Dendritic cell treated with granulocyte-macrophage colony-stimulating factor and Interleukin-4, amounts not matched to agents 40 ng/mL and 50 ng/mL, for 4 days (primary cell): ENCODE data around the gene CTNNA2.
"Not testable (repeated sequence)": the region's sequence is repeated elsewhere in the genome, so short reads cannot be mapped to it uniquely, and the experiment has no call there.

Experiments used
- H3K27ac Mint-ChIP-seq: one replicate; pipeline ENCODE4 v1.8.0; 2022; ENCODE audit warnings: mild to moderate bottlenecking, mixed read lengths
- H3K27me3 Mint-ChIP-seq: one replicate; pipeline ENCODE4 v1.8.0; 2022; ENCODE audit warnings: mild to moderate bottlenecking, mixed read lengths
- H3K36me3 Mint-ChIP-seq: one replicate; pipeline ENCODE4 v1.8.0; 2022; ENCODE audit warnings: low read depth, mixed read lengths
- H3K4me1 Mint-ChIP-seq: one replicate; pipeline ENCODE4 v1.8.0; 2022; ENCODE audit warnings: low read depth, mixed read lengths
- H3K4me3 Mint-ChIP-seq: one replicate; pipeline ENCODE4 v1.8.0; 2022; ENCODE audit warnings: mild to moderate bottlenecking, moderate library complexity, mixed read lengths
- H3K9me3 Mint-ChIP-seq: one replicate; pipeline ENCODE4 v1.8.0; 2022; ENCODE audit warnings: mixed read lengths
- intact Hi-C: fragments of 100-400 bp; cut with micrococcal nuclease; formaldehyde crosslinking; loops from one replicate; pipeline ENCODE4 v1.15.0; 2022

CTNNA2 gene

GRCh38 chr2:80146757-80147156, 633.9 kb downstream of the CTNNA2 start:
- H3K4me3 Mint-ChIP-seq, H3K4me1 Mint-ChIP-seq, H3K27me3 Mint-ChIP-seq, H3K9me3 Mint-ChIP-seq, H3K27ac Mint-ChIP-seq, H3K36me3 Mint-ChIP-seq, intact Hi-C loops: not testable (repeated sequence)

GRCh38 chr2:80147690-80148089, 634.8 kb downstream of the CTNNA2 start:
- intact Hi-C loops, result no loop called here
- no peaks in the 10 kb centered on the region for H3K36me3 Mint-ChIP-seq
- no peak overlapping the region for H3K4me3 Mint-ChIP-seq
- no peaks in the 10 kb centered on the region for H3K9me3 Mint-ChIP-seq
- no peaks in the 10 kb centered on the region for H3K27me3 Mint-ChIP-seq
- no peak overlapping the region for H3K27ac Mint-ChIP-seq
- no peaks in the 10 kb centered on the region for H3K4me1 Mint-ChIP-seq

- H3K36me3 Mint-ChIP-seq, result no peaks in the 10 kb centered on the region
- intact Hi-C loops, result no loop called here
- no peak overlapping the region for H3K4me3 Mint-ChIP-seq
- no peaks in the 10 kb centered on the region for H3K4me1 Mint-ChIP-seq
- H3K27ac Mint-ChIP-seq, result no peak overlapping the region
- no peaks in the 10 kb centered on the region for H3K27me3 Mint-ChIP-seq
- no peaks in the 10 kb centered on the region for H3K9me3 Mint-ChIP-seq
Measured at GRCh38 chr2:80148906-80149305, 636.1 kb downstream of the CTNNA2 start.

- no peaks in the 10 kb centered on the region for H3K4me1 Mint-ChIP-seq
- H3K27ac Mint-ChIP-seq, result no peak overlapping the region
- H3K4me3 Mint-ChIP-seq, result no peak overlapping the region
- no peaks in the 10 kb centered on the region for H3K36me3 Mint-ChIP-seq
- no peaks in the 10 kb centered on the region for H3K27me3 Mint-ChIP-seq
- H3K9me3 Mint-ChIP-seq, result no peaks in the 10 kb centered on the region
- intact Hi-C loops, result no loop called here
Measured at GRCh38 chr2:80149991-80150390, 637.1 kb downstream of the CTNNA2 start.

- no peak overlapping the region for H3K27ac Mint-ChIP-seq
- no peaks in the 10 kb centered on the region for H3K4me1 Mint-ChIP-seq
- H3K9me3 Mint-ChIP-seq, result no peaks in the 10 kb centered on the region
- intact Hi-C loops, result no loop called here
- no peaks in the 10 kb centered on the region for H3K36me3 Mint-ChIP-seq
- H3K4me3 Mint-ChIP-seq, result no peak overlapping the region
- no peaks in the 10 kb centered on the region for H3K27me3 Mint-ChIP-seq
Measured at GRCh38 chr2:80151248-80151647, 638.4 kb downstream of the CTNNA2 start.

GRCh38 chr2:80151651-80152050, 638.8 kb downstream of the CTNNA2 start:
- Mint-ChIP-seq H3K36me3 (no peaks in the 10 kb centered on the region), H3K4me3 (no peak overlapping the region)
- intact Hi-C loops, result no loop called here

GRCh38 chr2:80153151-80153550, 640.3 kb downstream of the CTNNA2 start:
- intact Hi-C loops, result no loop called here
- Mint-ChIP-seq H3K4me3 (no peak overlapping the region), H3K9me3 (peaks cover 7% of the 10 kb centered on the region), H3K36me3 (no peaks in the 10 kb centered on the region), H3K27me3 (no peaks in the 10 kb centered on the region), H3K4me1 (no peaks in the 10 kb centered on the region), H3K27ac (no peak overlapping the region)

More at GRCh38 chr2:80151651-80152050, 638.8 kb downstream of the CTNNA2 start:
- Mint-ChIP-seq H3K27me3 (no peaks in the 10 kb centered on the region), H3K9me3 (peaks cover under 1% of the 10 kb centered on the region), H3K4me1 (no peaks in the 10 kb centered on the region), H3K27ac (no peak overlapping the region)

GRCh38 chr2:80153768-80154167, 640.9 kb downstream of the CTNNA2 start:
- H3K36me3 Mint-ChIP-seq, result no peaks in the 10 kb centered on the region
- H3K4me1 Mint-ChIP-seq, result no peaks in the 10 kb centered on the region
- H3K4me3 Mint-ChIP-seq, result no peak overlapping the region
- H3K27ac Mint-ChIP-seq, result no peak overlapping the region
- H3K27me3 Mint-ChIP-seq, result no peaks in the 10 kb centered on the region
- intact Hi-C loops, result no loop called here
- H3K9me3 Mint-ChIP-seq, result peaks cover 7% of the 10 kb centered on the region

GRCh38 chr2:80154231-80154915, 641.5 kb downstream of the CTNNA2 start:
- Mint-ChIP-seq H3K4me3 (no peak overlapping the region), H3K27ac (no peak overlapping the region), H3K9me3 (peaks cover 7% of the 10 kb centered on the region), H3K36me3 (no peaks in the 10 kb centered on the region), H3K27me3 (no peaks in the 10 kb centered on the region), H3K4me1 (no peaks in the 10 kb centered on the region)
- intact Hi-C loops, result no loop called here

GRCh38 chr2:80164375-80164774, 651.5 kb downstream of the CTNNA2 start:
- Mint-ChIP-seq H3K9me3 (peaks cover 14% of the 10 kb centered on the region), H3K27me3 (no peaks in the 10 kb centered on the region), H3K4me1 (no peaks in the 10 kb centered on the region), H3K27ac (no peak overlapping the region), H3K36me3 (no peaks in the 10 kb centered on the region), H3K4me3 (no peak overlapping the region)
- intact Hi-C loops, result no loop called here

GRCh38 chr2:80166483-80167171, 653.8 kb downstream of the CTNNA2 start:
- Mint-ChIP-seq H3K36me3 (no peaks in the 10 kb centered on the region), H3K27me3 (no peaks in the 10 kb centered on the region), H3K4me3 (no peak overlapping the region), H3K27ac (no peak overlapping the region), H3K4me1 (no peaks in the 10 kb centered on the region), H3K9me3 (peaks cover 14% of the 10 kb centered on the region)
- intact Hi-C loops, result no loop called here

- intact Hi-C loops, result no loop called here
- no peaks in the 10 kb centered on the region for H3K27me3 Mint-ChIP-seq
- H3K9me3 Mint-ChIP-seq, result peaks cover 14% of the 10 kb centered on the region
- H3K27ac Mint-ChIP-seq, result no peak overlapping the region
- no peak overlapping the region for H3K4me3 Mint-ChIP-seq
- no peaks in the 10 kb centered on the region for H3K4me1 Mint-ChIP-seq
- no peaks in the 10 kb centered on the region for H3K36me3 Mint-ChIP-seq
Measured at GRCh38 chr2:80167284-80167808, 654.5 kb downstream of the CTNNA2 start.

GRCh38 chr2:80168037-80168436, 655.2 kb downstream of the CTNNA2 start:
- intact Hi-C loops, result no loop called here
- H3K4me3 Mint-ChIP-seq, result no peak overlapping the region
- no peaks in the 10 kb centered on the region for H3K36me3 Mint-ChIP-seq
- H3K9me3 Mint-ChIP-seq, result peaks cover 14% of the 10 kb centered on the region
- H3K27ac Mint-ChIP-seq, result no peak overlapping the region
- H3K27me3 Mint-ChIP-seq, result no peaks in the 10 kb centered on the region
- no peaks in the 10 kb centered on the region for H3K4me1 Mint-ChIP-seq

- Mint-ChIP-seq H3K27ac (no peak overlapping the region), H3K4me1 (no peaks in the 10 kb centered on the region), H3K4me3 (no peak overlapping the region), H3K27me3 (no peaks in the 10 kb centered on the region), H3K36me3 (no peaks in the 10 kb centered on the region), H3K9me3 (peaks cover 14% of the 10 kb centered on the region)
- intact Hi-C loops, result no loop called here
Measured at GRCh38 chr2:80168801-80169200, 656.0 kb downstream of the CTNNA2 start.
